GM10266 (cell line): Measurements from ENCODE around the gene STX8.
"Not testable (repeated sequence)": the region's sequence is repeated elsewhere in the genome, so short reads cannot be mapped to it uniquely, and the experiment has no call there.

Experiments
- DNase-seq: peaks from one replicate; pipeline ENCODE4 v3.0.0; 2012; ENCODE audit errors: extremely low spot score
- TF ChIP-seq, protein P1 (sequence below): IDR thresholded peaks from 2 replicates; pipeline ENCODE4 v1.5.1; 2012; ENCODE audit warnings: mild to moderate bottlenecking, low read depth; ENCODE audit not compliant: control insufficient read depth, insufficient read depth; ENCODE audit errors: missing control alignments

STX8 gene

DNA sequence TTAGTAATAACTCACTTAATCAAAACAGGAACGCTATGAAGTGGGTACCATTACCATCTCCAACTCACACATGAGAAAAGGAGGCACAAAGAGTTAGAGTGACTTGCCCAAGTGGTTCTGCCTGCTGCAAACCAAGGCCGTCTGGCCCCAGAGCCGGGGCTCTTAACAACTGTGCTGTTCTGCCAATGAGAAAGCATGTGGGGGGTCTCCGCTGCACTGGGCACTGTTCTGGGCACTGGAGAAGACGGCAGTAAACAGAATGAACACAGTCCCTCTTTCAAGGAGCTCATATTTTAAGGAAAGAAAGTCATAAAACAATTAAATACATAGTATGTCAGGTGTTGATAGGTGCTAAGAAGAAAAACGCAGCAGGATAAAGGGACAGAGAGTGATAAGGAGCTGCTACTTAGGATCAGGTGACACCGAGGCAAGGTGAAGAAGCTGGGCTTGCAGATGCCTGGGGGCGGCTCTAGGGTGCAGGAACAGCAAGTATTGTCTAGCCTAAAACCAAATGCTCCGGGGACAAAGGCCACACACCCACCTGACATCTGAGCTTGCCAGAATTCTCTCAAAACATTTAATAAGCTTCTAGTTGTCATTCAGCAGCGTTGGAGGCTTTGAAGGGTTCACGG is 6.5 kb downstream of the STX8 start:
- TF ChIP-seq, protein P1, sequence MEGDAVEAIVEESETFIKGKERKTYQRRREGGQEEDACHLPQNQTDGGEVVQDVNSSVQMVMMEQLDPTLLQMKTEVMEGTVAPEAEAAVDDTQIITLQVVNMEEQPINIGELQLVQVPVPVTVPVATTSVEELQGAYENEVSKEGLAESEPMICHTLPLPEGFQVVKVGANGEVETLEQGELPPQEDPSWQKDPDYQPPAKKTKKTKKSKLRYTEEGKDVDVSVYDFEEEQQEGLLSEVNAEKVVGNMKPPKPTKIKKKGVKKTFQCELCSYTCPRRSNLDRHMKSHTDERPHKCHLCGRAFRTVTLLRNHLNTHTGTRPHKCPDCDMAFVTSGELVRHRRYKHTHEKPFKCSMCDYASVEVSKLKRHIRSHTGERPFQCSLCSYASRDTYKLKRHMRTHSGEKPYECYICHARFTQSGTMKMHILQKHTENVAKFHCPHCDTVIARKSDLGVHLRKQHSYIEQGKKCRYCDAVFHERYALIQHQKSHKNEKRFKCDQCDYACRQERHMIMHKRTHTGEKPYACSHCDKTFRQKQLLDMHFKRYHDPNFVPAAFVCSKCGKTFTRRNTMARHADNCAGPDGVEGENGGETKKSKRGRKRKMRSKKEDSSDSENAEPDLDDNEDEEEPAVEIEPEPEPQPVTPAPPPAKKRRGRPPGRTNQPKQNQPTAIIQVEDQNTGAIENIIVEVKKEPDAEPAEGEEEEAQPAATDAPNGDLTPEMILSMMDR, result no peak
- no peak for DNase-seq

DNA sequence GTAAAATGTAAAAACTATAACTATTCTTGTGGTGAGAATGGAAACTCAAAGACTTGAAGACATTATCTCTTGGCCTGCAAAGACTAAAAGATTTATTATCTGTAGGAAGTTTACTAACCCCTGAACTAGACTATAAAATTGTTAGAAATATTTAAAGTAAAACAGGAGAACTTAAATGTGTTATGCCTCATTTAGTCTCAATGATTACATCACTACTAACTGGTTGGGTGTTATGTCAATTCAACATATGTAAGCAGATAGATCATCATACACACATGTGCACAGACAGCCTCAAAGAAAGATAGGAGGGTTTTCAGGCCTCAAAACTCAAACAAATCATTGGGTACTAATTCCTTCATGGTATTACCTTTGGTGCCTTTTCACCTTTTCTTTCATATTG is 7.6 kb downstream of the STX8 start:
- DNase-seq, result no peak
- TF ChIP-seq, protein P1, result no peak

DNA sequence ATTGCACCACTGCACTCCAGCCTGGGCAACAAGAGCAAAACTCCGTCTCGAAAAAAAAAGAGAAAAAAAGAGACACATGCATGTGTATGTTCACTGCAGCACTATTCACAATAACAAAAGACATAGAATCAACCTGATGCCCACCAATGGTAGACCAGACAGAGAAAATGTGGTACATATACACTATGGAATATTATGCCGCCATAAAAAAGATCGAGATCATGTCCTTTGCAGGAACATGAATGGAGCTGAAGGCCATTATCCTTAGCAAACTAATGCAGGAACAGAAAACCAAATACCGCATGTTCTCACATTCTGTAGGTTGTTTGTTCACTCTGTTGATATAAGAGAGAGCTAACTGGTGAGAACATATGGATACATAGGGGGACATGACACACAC is 8.9 kb downstream of the STX8 start:
- not testable (repeated sequence) for DNase-seq

DNA sequence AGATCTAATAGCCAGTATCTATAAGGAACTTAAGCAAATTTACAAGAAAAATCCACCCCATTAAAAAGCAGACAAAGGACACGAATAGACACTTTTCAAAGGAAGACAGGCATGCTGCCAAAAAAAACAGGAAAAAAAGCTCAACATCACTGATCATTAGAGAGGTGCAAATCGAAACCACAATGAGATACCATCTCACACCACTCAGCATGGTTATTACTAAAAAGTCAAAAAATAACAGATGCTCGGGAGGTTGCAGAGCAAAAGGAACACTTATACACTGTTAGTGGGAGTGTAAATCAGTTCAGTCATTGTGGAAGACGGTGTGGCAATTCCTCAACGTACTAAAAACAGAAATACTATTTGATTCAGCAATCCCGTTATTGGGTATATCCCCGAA is 9.6 kb downstream of the STX8 start:
- DNase-seq, result no peak
- TF ChIP-seq, protein P1, result no peak

DNA sequence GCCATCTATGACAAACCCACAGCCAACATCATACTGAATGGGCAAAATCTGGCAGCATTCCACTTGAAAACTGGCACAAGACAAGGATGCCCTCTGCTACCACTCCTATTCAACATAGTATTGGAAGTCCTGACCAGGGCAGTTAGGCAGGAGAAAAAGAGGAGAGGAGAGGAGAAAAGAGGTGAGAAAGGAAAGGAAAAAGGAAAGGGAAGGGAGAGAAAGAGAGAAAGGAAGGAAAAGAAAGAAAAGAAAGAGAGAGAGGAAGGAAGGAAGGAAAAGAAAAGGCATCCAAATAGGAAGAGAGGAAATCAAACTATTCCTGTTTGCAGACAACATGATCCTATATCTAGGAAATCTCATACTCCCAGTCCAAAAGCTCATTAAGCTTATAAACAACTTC is 11.5 kb downstream of the STX8 start:
- TF ChIP-seq, protein P1, result no peak
- no peak for DNase-seq

DNA sequence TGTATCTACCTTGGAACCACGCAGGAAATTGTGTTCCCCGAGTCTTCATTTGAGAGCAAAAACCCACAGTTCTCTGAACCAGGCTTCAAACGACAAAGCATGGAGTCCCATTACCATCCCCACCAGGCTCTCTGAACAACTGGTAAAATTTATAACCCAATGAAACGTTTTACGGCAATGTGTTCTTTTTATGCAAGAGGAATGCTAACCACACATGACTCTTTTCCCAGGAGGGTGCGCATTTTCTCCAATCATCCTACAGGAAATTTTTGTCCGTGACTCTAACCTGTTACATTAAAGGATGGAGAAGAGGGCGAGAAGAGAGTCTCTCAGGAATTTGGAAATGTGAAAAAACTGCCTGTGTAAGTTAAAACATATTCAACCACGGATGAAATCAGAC is 17.8 kb downstream of the STX8 start:
- no peak for DNase-seq
- TF ChIP-seq, protein P1, result no peak

DNA sequence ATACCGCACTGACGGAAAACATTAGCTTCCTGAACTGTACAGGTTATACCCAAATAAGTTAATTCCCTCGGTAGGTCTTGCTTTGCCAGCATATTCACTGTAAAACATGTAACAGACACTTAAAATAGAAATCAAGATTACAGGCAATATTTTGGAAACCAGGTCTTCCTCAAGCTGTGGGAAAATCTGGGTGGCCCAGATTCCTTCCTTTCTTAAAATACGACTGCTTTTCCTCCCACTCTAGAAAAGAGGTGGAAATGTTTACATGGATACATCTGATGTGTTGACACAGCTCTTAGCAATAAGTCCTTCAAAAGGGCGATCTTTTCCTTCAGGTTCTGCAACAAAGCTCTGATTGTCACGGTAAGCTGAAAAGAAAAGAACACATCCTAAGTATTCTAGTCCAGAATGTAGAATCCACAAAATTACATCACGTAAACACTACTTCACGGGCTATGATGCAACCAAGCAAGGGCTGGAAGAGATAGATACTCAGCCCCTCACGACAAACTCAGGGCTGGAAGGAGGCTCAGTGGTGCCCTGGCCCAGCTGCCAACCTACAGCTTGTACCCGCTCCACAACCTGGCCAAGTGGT is 18.4 kb downstream of the STX8 start:
- TF ChIP-seq, protein P1, result no peak
- no peak for DNase-seq
